Peyer's patch (tissue), 4 donors: ENCODE results near the gene FGFR2. TPM values are rescaled to one million over a fixed set of nuclear protein-coding genes. Genes with fewer than 3 reads are reported as not detected.

Experiments
- DNase-seq, 3 donors: peaks; one replicate each; pipeline ENCODE4 v3.0.0-alpha.2; 2017 to 2019
- H3K27ac ChIP-seq, 4 donors: fragments of 200-600 bp; sonication (generic); one replicate each; pipeline ENCODE4 v1.5.1; 2016 to 2019
- H3K27me3 ChIP-seq, 2 donors: fragments of 200-600 bp; sonication (generic); one replicate each; pipeline ENCODE4 v1.5.1; 2019
- H3K36me3 ChIP-seq, 3 donors: fragments of 200-600 bp; sonication (generic); one replicate each; pipeline ENCODE4 v1.5.1; 2016 to 2019
- H3K4me1 ChIP-seq, 4 donors: fragments of 200-600 bp; sonication (generic); one replicate each; pipeline ENCODE4 v1.5.1; 2016 to 2019
- H3K4me3 ChIP-seq, 4 donors: fragments of 200-600 bp; sonication (generic); 1 replicate in 3 of 4; 2 replicates in 1 of 4; pipeline ENCODE4 v1.5.1; 2016 to 2019; ENCODE audit warnings: mild to moderate bottlenecking in 1 of 4
- H3K9me3 ChIP-seq, 4 donors: fragments of 200-600 bp; sonication (generic); one replicate each; pipeline ENCODE4 v1.5.1; 2016 to 2019; ENCODE audit warnings: mild to moderate bottlenecking in 1 of 4
- CTCF ChIP-seq, 6 experiments: fragments of 450-650 bp in 4 of 6; fragments of 200-600 bp in 2 of 6; sonication (generic) in 1 of 6; IDR thresholded peaks; one replicate each; pipeline ENCODE4 v1.5.1; 2017 to 2019; ENCODE audit warnings: antibody characterized with exemption in 6 of 6, mild to moderate bottlenecking in 3 of 6, moderate library complexity in 1 of 6
- POLR2A ChIP-seq, 2 donors: fragments of 450-650 bp; IDR thresholded peaks; one replicate each; pipeline ENCODE4 v1.5.1; 2017; ENCODE audit warnings: antibody characterized with exemption in 2 of 2, mild to moderate bottlenecking in 2 of 2, moderate library complexity in 2 of 2
- total RNA-seq, 4 donors: library from RNA; depleted of rRNA; stranded (reverse); fragments of >200 nt; gene quantifications; one replicate each; pipeline ENCODE4 v1.1.0, GENCODE V29; 2016

Gene FGFR2
- total RNA-seq, 4 donors from 2014 or later = 12.9 to 22.9 (median 19.9) TPM

- TF ChIP-seq POLR2A (IDR thresholded peaks at IDR 0.05) (no peak), CTCF (IDR thresholded peaks at IDR 0.05) (no peak)
- Histone ChIP-seq H3K9me3 (no peaks in the 10 kb centered on the region), H3K36me3 (no peaks in the 10 kb centered on the region), H3K27me3 (no peaks in the 10 kb centered on the region), H3K4me1 (no peaks in the 10 kb centered on the region), H3K27ac (no peak overlapping the region), H3K4me3 (no peak overlapping the region)
- no peak for DNase-seq
Observed at GRCh38 chr10:121450247-121450646, 148.0 kb downstream of the FGFR2 start.

- TF ChIP-seq POLR2A (IDR thresholded peaks at IDR 0.05) = no peak
- TF ChIP-seq CTCF (IDR thresholded peaks at IDR 0.05) = no peak
- no peak for DNase-seq
- no peaks in the 10 kb centered on the region for H3K27me3 ChIP-seq
- no peaks in the 10 kb centered on the region for H3K9me3 ChIP-seq
- no peak overlapping the region for H3K4me3 ChIP-seq
- H3K4me1 ChIP-seq = no peaks in the 10 kb centered on the region
- H3K36me3 ChIP-seq = no peaks in the 10 kb centered on the region
- H3K27ac ChIP-seq = no peak overlapping the region
Observed at GRCh38 chr10:121449482-121449924, 148.7 kb downstream of the FGFR2 start.

- no peaks in the 10 kb centered on the region for H3K4me1 ChIP-seq
- H3K36me3 ChIP-seq = no peaks in the 10 kb centered on the region
- no peak overlapping the region for H3K27ac ChIP-seq
- TF ChIP-seq POLR2A (IDR thresholded peaks at IDR 0.05) = no peak
- TF ChIP-seq CTCF (IDR thresholded peaks at IDR 0.05) = no peak
- no peaks in the 10 kb centered on the region for H3K9me3 ChIP-seq
- no peak overlapping the region for H3K4me3 ChIP-seq
- no peaks in the 10 kb centered on the region for H3K27me3 ChIP-seq
- no peak for DNase-seq
Observed at GRCh38 chr10:121448766-121449421, 149.3 kb downstream of the FGFR2 start.

GRCh38 chr10:121444520-121445165, 153.6 kb downstream of the FGFR2 start:
- Histone ChIP-seq H3K27ac (no peak overlapping the region), H3K4me3 (no peak overlapping the region), H3K36me3 (no peaks in the 10 kb centered on the region), H3K27me3 (no peaks in the 10 kb centered on the region), H3K4me1 (no peaks in the 10 kb centered on the region), H3K9me3 (no peaks in the 10 kb centered on the region)
- no peak for TF ChIP-seq POLR2A (IDR thresholded peaks at IDR 0.05)
- TF ChIP-seq CTCF (IDR thresholded peaks at IDR 0.05) = no peak
- no peak for DNase-seq

GRCh38 chr10:121442086-121442935, 155.9 kb downstream of the FGFR2 start:
- H3K4me3 ChIP-seq = no peak overlapping the region
- no peaks in the 10 kb centered on the region for H3K36me3 ChIP-seq
- no peaks in the 10 kb centered on the region for H3K9me3 ChIP-seq
- no peaks in the 10 kb centered on the region for H3K4me1 ChIP-seq
- H3K27me3 ChIP-seq = no peaks in the 10 kb centered on the region
- no peak overlapping the region for H3K27ac ChIP-seq
- DNase-seq = no peak
- TF ChIP-seq CTCF (IDR thresholded peaks at IDR 0.05) (no peak), POLR2A (IDR thresholded peaks at IDR 0.05) (no peak)
